Measurements from ENCODE around the gene TPRKB. TPM values are rescaled to one million over a fixed set of nuclear protein-coding genes. Genes with fewer than 3 reads are reported as not detected.

TPRKB gene
- total RNA-seq, 4 donors from 2014 or later, result 17.2 to 32.2 (median 25.4) TPM

DNA sequence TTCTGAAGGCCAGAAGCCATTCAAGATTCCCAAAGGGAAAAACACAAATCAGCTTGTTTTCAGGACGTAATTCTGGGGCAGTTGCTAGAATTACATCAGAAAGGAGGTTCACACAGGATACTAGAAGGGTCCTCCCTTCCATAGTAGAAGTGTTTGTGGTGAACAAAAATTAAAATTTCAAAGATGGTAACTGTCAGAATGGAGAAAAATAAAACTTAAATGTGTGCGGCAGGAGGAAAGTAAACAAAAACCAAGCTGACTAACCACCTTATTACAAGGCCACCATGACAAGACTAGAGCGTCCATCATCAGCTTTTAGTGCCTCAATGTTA is 9.7 kb upstream of the TPRKB start:
- no peak overlapping the region for H3K4me3 ChIP-seq (ENCODE audit: low read depth, poor library complexity, severe bottlenecking)
- no peak for DNase-seq (ENCODE audit: low spot score in 2 of 2)
- TF ChIP-seq POLR2A (IDR thresholded peaks at IDR 0.05), result no peak
- TF ChIP-seq, protein P1, sequence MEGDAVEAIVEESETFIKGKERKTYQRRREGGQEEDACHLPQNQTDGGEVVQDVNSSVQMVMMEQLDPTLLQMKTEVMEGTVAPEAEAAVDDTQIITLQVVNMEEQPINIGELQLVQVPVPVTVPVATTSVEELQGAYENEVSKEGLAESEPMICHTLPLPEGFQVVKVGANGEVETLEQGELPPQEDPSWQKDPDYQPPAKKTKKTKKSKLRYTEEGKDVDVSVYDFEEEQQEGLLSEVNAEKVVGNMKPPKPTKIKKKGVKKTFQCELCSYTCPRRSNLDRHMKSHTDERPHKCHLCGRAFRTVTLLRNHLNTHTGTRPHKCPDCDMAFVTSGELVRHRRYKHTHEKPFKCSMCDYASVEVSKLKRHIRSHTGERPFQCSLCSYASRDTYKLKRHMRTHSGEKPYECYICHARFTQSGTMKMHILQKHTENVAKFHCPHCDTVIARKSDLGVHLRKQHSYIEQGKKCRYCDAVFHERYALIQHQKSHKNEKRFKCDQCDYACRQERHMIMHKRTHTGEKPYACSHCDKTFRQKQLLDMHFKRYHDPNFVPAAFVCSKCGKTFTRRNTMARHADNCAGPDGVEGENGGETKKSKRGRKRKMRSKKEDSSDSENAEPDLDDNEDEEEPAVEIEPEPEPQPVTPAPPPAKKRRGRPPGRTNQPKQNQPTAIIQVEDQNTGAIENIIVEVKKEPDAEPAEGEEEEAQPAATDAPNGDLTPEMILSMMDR (IDR thresholded peaks at IDR 0.05), result no peak
- WGBS, 2 donors, result 89 to 93% methylated on average over 3 of the region's 3 CpGs
- intact Hi-C loops (cut with DNase I; ENCODE audit: low total_unique reads), result no loop called here

DNA sequence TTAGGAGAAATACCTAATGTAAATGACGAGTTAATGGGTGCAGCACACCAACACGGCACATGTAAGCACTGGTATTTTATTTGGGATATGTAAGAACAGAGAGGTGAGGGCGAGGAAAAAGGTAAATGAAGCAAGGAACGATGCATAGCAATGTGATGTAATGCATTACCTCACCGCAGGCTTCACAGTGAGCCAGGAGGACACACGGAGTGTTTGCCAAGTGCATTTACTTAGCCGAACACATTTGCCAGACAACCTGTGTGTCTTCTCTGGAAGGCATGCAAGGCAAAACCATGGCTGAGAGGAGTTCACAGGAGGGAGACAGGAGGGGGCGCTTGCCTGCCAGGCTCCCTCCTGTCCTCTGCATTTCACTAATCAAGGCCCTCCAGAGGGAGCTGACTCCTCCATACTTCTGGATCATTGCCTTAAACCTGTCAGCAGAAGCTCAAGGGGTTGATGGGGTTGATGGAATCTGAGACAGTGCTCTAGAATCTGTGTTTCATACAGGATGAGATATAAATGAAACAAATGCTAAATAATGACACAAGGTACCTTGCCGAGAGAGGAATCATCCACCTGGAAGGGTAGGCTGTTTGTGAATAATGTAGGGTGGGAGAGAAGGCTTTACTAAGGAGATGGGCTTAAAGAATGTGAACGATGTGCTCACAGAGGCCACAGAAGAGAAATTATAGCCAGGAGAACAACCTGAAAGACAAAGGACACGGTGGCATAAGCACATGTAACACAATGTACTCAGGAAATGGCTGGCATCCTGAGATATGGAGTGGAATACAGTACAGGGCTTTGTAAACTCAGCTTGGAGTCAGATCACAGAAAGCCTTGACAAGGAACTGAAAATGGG is 9.1 kb upstream of the TPRKB start:
- DNase-seq (ENCODE audit: low spot score in 2 of 2), result no peak
- intact Hi-C loops (cut with DNase I; ENCODE audit: low total_unique reads), result no loop called here
- TF ChIP-seq, protein P1 (IDR thresholded peaks at IDR 0.05), result no peak
- TF ChIP-seq POLR2A (IDR thresholded peaks at IDR 0.05), result no peak
- no peak overlapping the region for H3K4me3 ChIP-seq (ENCODE audit: low read depth, poor library complexity, severe bottlenecking)
- WGBS, 2 donors, result 86 to 88% methylated on average over 11 of the region's 11 CpGs

DNA sequence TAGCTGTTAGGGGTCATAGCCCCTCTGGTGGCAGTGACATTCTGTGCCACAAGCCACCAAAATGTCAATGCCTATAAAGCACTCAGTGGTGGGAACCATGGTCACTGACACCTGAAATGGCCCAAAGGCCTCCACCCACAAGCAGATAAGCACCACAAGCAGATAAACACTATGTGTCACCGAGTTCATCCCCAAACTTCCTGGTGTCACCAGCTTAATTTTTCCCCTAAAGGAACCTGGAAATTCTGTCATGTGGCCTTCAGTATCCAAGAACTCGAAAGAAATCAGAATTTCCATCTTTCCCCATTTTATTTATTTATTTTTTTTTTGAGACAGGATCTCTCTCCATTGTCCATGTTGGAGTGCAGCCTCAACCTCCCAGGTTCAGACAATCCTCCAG is 3.6 kb upstream of the TPRKB start:
- no peak for TF ChIP-seq POLR2A (IDR thresholded peaks at IDR 0.05)
- TF ChIP-seq, protein P1 (IDR thresholded peaks at IDR 0.05), result no peak
- intact Hi-C loops (cut with DNase I; ENCODE audit: low total_unique reads), result no loop called here
- 89 to 92% methylated on average over 2 of the region's 2 CpGs for WGBS, 2 donors
- H3K4me3 ChIP-seq (ENCODE audit: low read depth, poor library complexity, severe bottlenecking), result no peak overlapping the region
- no peak for DNase-seq (ENCODE audit: low spot score in 2 of 2)

DNA sequence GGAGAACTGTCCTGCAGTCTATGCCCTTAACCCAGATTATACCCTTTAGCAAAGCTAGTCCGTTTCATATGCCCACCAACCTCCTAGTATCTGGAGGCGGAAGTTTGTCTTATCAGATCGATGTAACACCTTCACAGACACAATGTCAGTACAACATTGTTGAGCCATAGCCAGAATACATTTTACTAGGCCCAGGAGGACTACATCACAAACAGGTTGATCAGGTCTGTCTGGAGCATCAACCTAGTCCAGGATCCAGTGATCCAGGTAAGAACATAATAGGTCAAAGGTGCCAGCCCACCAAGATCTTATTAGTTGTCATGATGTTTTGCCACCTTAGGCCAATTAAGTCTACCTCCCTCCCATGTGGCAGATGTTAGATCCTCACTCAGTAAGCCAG is 2.0 kb upstream of the TPRKB start:
- TF ChIP-seq, protein P1 (IDR thresholded peaks at IDR 0.05), result no peak
- TF ChIP-seq POLR2A (IDR thresholded peaks at IDR 0.05), result no peak
- intact Hi-C loops (cut with DNase I; ENCODE audit: low total_unique reads), result no loop called here
- no peak overlapping the region for H3K4me3 ChIP-seq (ENCODE audit: low read depth, poor library complexity, severe bottlenecking)
- DNase-seq (ENCODE audit: low spot score in 2 of 2), result no peak
- 73 to 83% methylated on average over 3 of the region's 3 CpGs for WGBS, 2 donors

DNA sequence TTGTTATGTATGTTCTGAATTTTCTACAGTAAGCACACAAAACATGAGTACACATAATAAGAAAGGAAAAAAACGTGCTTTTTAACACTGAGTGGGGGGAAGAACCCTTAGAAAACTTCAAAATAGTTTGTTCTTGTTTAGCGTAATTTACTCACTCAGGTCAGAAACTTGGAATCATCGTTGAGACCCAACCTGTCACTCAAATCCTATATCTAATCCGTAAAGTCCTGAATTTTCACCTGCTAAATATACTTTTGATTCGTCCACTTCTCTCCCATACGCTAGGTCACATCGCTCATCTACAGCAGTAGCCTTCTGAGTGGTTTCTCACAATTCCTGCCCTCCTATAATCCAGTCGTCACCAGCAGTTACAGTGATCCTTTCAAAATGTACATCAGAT is 767 bp downstream of the TPRKB start:
- 14 to 18% methylated on average over 8 of the region's 8 CpGs for WGBS, 2 donors
- TF ChIP-seq, protein P1 (IDR thresholded peaks at IDR 0.05), result no peak
- TF ChIP-seq POLR2A (IDR thresholded peaks at IDR 0.05), result no peak
- DNase-seq (ENCODE audit: low spot score in 2 of 2), result no peak
- intact Hi-C loops (cut with DNase I; ENCODE audit: low total_unique reads), result no loop called here
- peak overlapping the region; percentile 80 for H3K4me3 ChIP-seq (ENCODE audit: low read depth, poor library complexity, severe bottlenecking)

DNA sequence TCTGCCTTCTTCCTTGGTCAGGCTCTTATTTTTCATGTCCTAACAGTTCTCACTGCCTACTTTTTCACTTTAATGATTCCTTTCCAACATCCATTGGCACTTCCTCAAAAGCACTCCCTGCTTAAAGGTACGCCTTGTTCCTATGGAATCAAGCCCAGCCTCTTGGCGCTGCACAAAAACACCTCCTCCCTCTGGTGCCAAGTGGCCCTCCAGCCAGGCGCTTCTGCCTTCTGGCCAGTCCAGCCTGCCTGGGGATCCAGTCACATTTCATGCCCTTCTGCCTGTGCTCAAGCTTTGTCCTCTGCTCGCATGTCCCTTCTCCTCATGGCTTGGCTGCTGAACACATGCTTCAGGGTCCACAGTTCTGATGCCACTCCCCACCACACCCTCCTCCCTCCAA is 6.3 kb downstream of the TPRKB start:
- no peak for DNase-seq (ENCODE audit: low spot score in 2 of 2)
- H3K4me3 ChIP-seq (ENCODE audit: low read depth, poor library complexity, severe bottlenecking), result no peak overlapping the region
- intact Hi-C loops (cut with DNase I; ENCODE audit: low total_unique reads), result no loop called here

More for the DNA sequence above, 6.3 kb downstream of the TPRKB start:
- 41 to 51% methylated on average over 4 of the region's 4 CpGs for WGBS, 2 donors
- no peak for TF ChIP-seq POLR2A (IDR thresholded peaks at IDR 0.05)
- TF ChIP-seq, protein P1 (IDR thresholded peaks at IDR 0.05), result no peak

All from lower leg skin (tissue), 4 donors.